ENCODE results near the gene TSHZ2. TPM values are rescaled to one million over a fixed set of nuclear protein-coding genes. Genes with fewer than 3 reads are reported as not detected.

The TSHZ2 gene
- total and polyA plus RNA-seq, 3 donors from 2014 or later: 13.0 to 41.9 (median 40.4) TPM

DNA sequence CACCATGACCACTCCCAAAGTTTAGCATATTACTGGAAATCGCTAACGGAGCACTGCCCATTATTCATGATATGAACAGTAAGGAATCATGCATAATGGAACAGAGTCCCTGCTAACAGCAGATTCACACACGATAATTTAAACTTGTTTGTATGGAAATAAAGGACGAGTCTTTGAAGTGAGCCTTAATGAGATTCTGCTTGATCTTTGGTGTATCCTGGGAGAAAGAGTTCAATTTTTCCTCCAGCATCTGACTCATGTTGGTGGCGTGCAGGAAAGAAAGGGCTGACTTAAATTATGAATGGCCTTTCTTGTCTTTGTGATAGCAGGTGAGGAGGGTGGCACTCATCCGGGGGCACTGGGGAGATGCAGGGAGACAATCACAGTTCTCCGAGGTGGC, 426.9 kb downstream of the TSHZ2 start:
- Histone ChIP-seq H3K27ac (no peak overlapping the region), H3K27me3 (no peaks in the 10 kb centered on the region), H3K4me3 (no peak overlapping the region), H3K9me3 (no peaks in the 10 kb centered on the region), H3K4me1 (no peaks in the 10 kb centered on the region), H3K36me3 (ENCODE audit: low read depth, missing control alignments) (no peaks in the 10 kb centered on the region)
- TF ChIP-seq, protein P1, sequence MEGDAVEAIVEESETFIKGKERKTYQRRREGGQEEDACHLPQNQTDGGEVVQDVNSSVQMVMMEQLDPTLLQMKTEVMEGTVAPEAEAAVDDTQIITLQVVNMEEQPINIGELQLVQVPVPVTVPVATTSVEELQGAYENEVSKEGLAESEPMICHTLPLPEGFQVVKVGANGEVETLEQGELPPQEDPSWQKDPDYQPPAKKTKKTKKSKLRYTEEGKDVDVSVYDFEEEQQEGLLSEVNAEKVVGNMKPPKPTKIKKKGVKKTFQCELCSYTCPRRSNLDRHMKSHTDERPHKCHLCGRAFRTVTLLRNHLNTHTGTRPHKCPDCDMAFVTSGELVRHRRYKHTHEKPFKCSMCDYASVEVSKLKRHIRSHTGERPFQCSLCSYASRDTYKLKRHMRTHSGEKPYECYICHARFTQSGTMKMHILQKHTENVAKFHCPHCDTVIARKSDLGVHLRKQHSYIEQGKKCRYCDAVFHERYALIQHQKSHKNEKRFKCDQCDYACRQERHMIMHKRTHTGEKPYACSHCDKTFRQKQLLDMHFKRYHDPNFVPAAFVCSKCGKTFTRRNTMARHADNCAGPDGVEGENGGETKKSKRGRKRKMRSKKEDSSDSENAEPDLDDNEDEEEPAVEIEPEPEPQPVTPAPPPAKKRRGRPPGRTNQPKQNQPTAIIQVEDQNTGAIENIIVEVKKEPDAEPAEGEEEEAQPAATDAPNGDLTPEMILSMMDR (IDR thresholded peaks at IDR 0.05): no peak
- TF ChIP-seq POLR2A (IDR thresholded peaks at IDR 0.05): no peak
- WGBS, 2 donors: 88 to 89% methylated on average over 7 of the region's 7 CpGs
- intact Hi-C loops (cut with DNase I; ENCODE audit: low total_unique reads): no loop called here
- DNase-seq: no peak

DNA sequence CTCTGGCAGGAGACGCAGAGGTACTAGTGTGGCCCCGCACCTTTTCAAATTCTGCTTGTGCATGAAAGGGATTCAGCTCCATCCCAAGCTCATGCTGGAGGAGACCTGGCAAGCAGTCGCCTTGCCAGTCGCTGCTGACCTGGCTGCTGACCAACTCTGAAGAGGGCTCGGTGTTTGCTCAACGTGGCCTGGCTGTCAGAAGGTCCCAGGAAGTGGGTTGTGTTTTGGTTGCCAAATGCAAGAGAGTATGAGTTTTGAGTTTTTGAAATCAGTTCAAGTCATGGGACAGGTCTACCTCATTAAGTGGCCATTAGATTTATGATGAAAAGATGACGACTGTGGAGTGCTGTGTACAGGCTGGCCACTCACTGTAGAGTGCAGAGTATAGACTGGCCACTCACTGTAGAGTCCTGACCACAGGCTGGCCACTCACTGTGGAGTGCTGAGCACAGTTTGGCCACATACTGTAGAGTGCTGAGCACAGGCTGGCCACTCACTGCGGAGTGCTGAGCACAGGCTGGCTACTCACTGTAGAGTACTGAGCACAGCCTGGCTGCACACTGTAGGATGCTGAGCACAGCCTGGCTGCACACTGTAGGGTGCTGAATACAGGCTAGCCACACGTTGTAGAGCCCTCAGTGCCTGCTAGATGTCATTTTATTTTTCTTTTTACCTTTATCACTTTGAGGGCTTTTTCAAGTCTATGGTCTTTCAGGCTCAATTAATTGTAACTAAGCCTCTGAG, 427.6 kb downstream of the TSHZ2 start:
- Histone ChIP-seq H3K4me1 (no peaks in the 10 kb centered on the region), H3K27me3 (no peaks in the 10 kb centered on the region), H3K36me3 (ENCODE audit: low read depth, missing control alignments) (no peaks in the 10 kb centered on the region), H3K4me3 (no peak overlapping the region), H3K27ac (no peak overlapping the region), H3K9me3 (no peaks in the 10 kb centered on the region)
- intact Hi-C loops (cut with DNase I; ENCODE audit: low total_unique reads): no loop called here
- no peak for DNase-seq
- no peak for TF ChIP-seq POLR2A (IDR thresholded peaks at IDR 0.05)
- TF ChIP-seq, protein P1 (IDR thresholded peaks at IDR 0.05): no peak
- WGBS, 2 donors: 74 to 78% methylated on average over 4 to 9 of the region's 9 CpGs

DNA sequence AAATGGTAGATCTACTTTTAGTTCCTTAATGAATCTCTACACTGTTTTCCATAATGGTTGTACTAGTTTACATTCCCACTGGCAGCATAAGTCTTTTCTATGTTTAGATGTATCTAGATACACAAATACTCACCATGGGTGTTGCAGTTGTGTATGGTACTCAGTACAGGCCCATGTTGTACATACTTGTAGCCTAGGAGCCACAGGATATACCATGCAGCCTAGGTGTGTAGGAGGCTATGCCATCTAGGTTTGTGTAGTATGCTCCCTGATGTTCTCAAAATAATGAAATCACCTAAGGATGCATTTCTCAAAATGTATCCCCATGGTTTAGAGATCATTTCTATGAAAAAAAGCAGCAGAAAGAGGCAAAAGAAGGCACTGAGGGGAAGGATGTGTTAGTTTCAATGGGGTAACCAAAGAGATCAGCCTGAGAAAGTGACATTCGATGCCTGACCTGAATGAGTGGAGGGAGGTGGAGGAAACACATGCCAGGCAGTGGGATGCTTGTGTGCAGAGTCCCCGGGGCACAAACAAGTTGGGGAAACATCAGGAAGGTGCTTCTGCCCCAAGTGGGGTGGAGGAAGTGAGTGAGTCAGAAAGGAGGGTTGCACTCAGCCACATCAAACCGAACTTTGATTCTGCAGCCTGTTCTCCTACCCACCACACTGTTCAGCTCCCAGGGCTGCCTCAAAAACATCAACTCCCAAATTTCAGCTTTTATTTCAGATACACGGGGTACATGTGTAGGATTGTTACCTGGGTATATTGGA, 430.3 kb downstream of the TSHZ2 start:
- no peak for DNase-seq
- no peaks in the 10 kb centered on the region for H3K36me3 ChIP-seq (ENCODE audit: low read depth, missing control alignments)
- H3K9me3 ChIP-seq: no peaks in the 10 kb centered on the region
- intact Hi-C loops (cut with DNase I; ENCODE audit: low total_unique reads): no loop called here
- no peaks in the 10 kb centered on the region for H3K4me1 ChIP-seq
- H3K27me3 ChIP-seq: no peaks in the 10 kb centered on the region
- WGBS, 2 donors: 81 to 83% methylated on average over 4 of the region's 4 CpGs
- TF ChIP-seq, protein P1 (IDR thresholded peaks at IDR 0.05): no peak
- TF ChIP-seq POLR2A (IDR thresholded peaks at IDR 0.05): no peak
- no peak overlapping the region for H3K27ac ChIP-seq
- no peak overlapping the region for H3K4me3 ChIP-seq

- no peaks in the 10 kb centered on the region for H3K9me3 ChIP-seq
- DNase-seq: no peak
- no peaks in the 10 kb centered on the region for H3K27me3 ChIP-seq
- no peak overlapping the region for H3K27ac ChIP-seq
- intact Hi-C loops (cut with DNase I; ENCODE audit: low total_unique reads): no loop called here
- no peak overlapping the region for H3K4me3 ChIP-seq
- WGBS, 2 donors: 92 to 97% methylated on average over 5 of the region's 5 CpGs
- peaks cover 1% of the 10 kb centered on the region for H3K4me1 ChIP-seq
- H3K36me3 ChIP-seq (ENCODE audit: low read depth, missing control alignments): no peaks in the 10 kb centered on the region
- no peak for TF ChIP-seq POLR2A (IDR thresholded peaks at IDR 0.05)
- TF ChIP-seq, protein P1 (IDR thresholded peaks at IDR 0.05): no peak
These were observed 430.9 kb downstream of the TSHZ2 start for GRCh38 chr20:53403029-53403428.

Data from testis (tissue), 3 donors.